Activated naive CD8-positive, alpha-beta T cell treated with anti-CD3 and anti-CD28 coated beads, Interleukin-2, amount 50 U/mL, for 24 hours (primary cell): ENCODE measurements around the gene SMAP1.

Experiments used
- ATAC-seq: fragments of 150-1000 bp; cut with Tn5 transposase; one replicate; pipeline ENCODE4 v1.10.0; 2021
- DNase-seq: peaks from one replicate; pipeline ENCODE4 v3.0.0; 2021
- H3K27ac Mint-ChIP-seq: one replicate; pipeline ENCODE4 v1.8.0; 2021; ENCODE audit warnings: mild to moderate bottlenecking, mixed read lengths
- H3K27me3 Mint-ChIP-seq: one replicate; pipeline ENCODE4 v1.8.0; 2021; ENCODE audit warnings: mixed read lengths
- H3K36me3 Mint-ChIP-seq: one replicate; pipeline ENCODE4 v1.8.0; 2021; ENCODE audit warnings: low read depth, mixed read lengths
- H3K4me1 Mint-ChIP-seq: one replicate; pipeline ENCODE4 v1.8.0; 2021; ENCODE audit warnings: mixed read lengths
- H3K4me3 Mint-ChIP-seq: one replicate; pipeline ENCODE4 v1.8.0; 2021; ENCODE audit warnings: mild to moderate bottlenecking, moderate library complexity, mixed read lengths
- H3K9me3 Mint-ChIP-seq: one replicate; pipeline ENCODE4 v1.8.0; 2021; ENCODE audit warnings: mixed read lengths

SMAP1 gene

DNA sequence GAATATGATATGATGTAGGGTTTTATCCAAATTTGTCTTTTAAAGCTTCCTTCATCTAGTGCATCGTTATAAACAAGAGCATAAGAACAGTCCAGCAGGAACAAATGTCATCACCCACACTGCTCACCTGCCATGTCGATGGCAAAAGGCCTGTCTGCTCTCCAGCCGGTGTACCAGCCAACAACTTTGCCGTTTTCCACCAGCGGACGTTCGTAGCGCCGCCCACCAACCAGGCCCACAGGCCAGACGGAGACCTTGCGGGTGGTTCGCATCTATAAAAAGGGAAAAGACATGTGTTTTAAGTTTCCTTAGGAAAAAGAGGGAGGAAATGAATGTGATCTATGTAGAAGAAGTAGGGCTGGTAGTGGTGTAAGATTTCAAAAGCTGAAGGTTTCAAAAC is 226.3 kb downstream of the SMAP1 start:
- ATAC-seq (no peak), DNase-seq (no peak)
- Mint-ChIP-seq H3K36me3 (no peaks in the 10 kb centered on the region), H3K4me1 (no peaks in the 10 kb centered on the region), H3K4me3 (no peak overlapping the region), H3K9me3 (no peaks in the 10 kb centered on the region), H3K27me3 (peaks cover 7% of the 10 kb centered on the region), H3K27ac (no peak overlapping the region)

DNA sequence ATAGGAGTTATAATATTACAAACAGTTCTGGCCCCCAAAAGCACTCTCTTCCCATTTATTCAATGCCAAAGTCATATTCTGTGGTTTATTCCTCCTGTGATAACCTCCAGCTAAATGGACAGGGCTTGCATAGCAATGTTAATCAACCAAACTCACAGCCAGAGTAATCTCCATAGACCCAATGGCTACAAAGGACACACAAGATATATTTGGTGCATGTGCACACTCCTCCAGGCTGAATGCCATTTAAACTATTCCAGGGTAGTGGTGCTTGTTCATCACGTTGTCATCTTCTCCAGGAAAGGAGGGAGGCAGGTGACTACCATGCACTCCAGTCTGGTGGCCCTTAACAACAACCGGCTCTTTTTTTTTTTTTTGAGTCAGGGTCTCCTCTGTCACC is 232.4 kb downstream of the SMAP1 start:
- H3K4me3 Mint-ChIP-seq, result no peak overlapping the region
- H3K27ac Mint-ChIP-seq, result no peak overlapping the region
- peaks cover 10% of the 10 kb centered on the region for H3K27me3 Mint-ChIP-seq
- H3K4me1 Mint-ChIP-seq, result no peaks in the 10 kb centered on the region
- ATAC-seq, result no peak
- no peaks in the 10 kb centered on the region for H3K9me3 Mint-ChIP-seq
- H3K36me3 Mint-ChIP-seq, result no peaks in the 10 kb centered on the region
- no peak for DNase-seq

DNA sequence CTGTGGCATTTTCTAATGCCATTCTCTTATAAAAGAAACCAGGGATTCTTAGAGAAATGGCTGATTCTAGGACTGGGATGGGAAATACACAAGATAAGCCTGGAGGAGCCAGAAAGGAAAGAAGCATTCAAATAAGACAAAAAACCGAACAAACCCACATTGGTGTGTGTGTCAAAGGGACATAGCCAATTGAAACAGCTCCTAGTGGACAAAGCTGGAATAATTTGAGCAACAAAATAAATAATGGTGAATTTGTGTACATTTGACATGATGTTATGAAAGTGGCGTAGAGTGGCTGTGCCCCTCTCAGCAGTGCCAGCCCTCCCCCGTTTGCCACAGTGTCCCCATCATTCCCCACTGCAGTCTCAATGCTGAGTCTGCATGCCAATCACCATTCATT is 233.6 kb downstream of the SMAP1 start:
- no peaks in the 10 kb centered on the region for H3K9me3 Mint-ChIP-seq
- H3K27ac Mint-ChIP-seq, result no peak overlapping the region
- no peak overlapping the region for H3K4me3 Mint-ChIP-seq
- ATAC-seq (no peak), DNase-seq (no peak)
- no peaks in the 10 kb centered on the region for H3K4me1 Mint-ChIP-seq
- no peaks in the 10 kb centered on the region for H3K36me3 Mint-ChIP-seq
- H3K27me3 Mint-ChIP-seq, result peaks cover 10% of the 10 kb centered on the region

DNA sequence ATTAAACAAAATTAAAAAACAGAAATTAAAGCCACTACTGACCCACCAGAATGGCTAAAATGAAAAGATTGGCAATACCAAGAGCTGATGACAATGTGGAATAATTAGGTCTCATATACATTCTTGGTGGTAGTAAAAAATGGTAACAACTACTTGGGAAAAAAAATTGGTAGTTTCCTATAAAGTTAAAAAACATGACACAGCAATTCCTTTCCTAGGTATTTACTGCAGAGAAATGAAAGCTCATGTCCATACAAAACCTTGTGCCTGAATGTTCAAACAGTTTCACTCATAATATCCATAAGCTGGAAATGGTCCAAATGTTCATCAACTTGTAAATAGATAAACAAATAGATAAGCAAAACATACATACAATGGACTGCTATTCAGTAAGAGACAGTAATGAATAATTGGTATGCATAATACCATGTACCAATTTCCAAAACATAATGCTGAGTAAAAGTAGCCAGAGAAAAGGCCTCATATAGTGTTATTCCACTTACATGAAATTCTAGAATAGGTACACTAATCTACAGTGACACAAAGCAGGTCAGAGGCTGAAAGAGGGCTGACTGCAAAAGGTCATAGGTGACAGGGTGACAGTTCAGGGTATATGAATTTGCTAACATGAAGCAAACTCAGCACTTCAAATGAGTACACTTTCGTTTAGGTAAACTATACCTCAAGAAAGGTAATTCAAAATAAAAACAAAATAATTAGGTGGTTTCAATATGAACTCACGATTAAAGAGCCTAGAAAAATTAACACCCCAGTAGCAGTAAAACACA is 236.2 kb downstream of the SMAP1 start:
- no peaks in the 10 kb centered on the region for H3K36me3 Mint-ChIP-seq
- no peak for ATAC-seq
- no peaks in the 10 kb centered on the region for H3K9me3 Mint-ChIP-seq
- no peak for DNase-seq
- no peak overlapping the region for H3K27ac Mint-ChIP-seq
- H3K4me3 Mint-ChIP-seq, result no peak overlapping the region
- no peaks in the 10 kb centered on the region for H3K4me1 Mint-ChIP-seq
- peaks cover 7% of the 10 kb centered on the region for H3K27me3 Mint-ChIP-seq

DNA sequence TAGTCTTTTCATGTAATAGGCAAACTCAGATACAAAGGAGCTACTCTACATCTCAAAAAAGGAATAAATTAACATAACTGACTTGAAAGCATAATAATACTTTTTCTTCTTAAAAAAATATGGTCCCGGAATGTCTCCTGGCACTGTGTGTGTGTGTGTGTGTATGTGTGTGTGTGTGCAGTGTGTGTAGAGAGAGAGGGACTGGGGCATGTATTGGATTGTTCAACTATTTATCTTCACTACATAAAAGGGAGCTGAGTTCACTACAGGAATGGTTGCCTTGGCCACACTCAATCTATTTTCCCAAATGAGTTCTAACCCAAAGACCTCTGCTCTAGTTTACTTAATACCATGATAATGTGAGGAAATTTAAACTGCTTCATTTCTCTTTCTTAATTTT is 238.1 kb downstream of the SMAP1 start:
- ATAC-seq (no peak), DNase-seq (no peak)
- H3K36me3 Mint-ChIP-seq, result no peaks in the 10 kb centered on the region
- H3K4me1 Mint-ChIP-seq, result no peaks in the 10 kb centered on the region
- H3K27ac Mint-ChIP-seq, result no peak overlapping the region
- H3K27me3 Mint-ChIP-seq, result peaks cover 10% of the 10 kb centered on the region
- H3K9me3 Mint-ChIP-seq, result no peaks in the 10 kb centered on the region
- H3K4me3 Mint-ChIP-seq, result no peak overlapping the region
